ENCODE measurements around the gene RAB43. TPM values are rescaled to one million over a fixed set of nuclear protein-coding genes. Genes with fewer than 3 reads are reported as not detected.
A peak's percentile ranks its signal among the peaks of the same experiment; 100 is the strongest.
"Not testable (repeated sequence)": the region's sequence is repeated elsewhere in the genome, so short reads cannot be mapped to it uniquely, and the experiment has no call there.

RAB43 gene
- 10 to 100 TPM; 34.5 to 38.1 TPM for total RNA-seq
- polyA plus RNA-seq (2013, experiment 1 of 2): 7.3 TPM
- polyA plus RNA-seq (2013, experiment 2 of 2): 5.5 TPM
- long read RNA-seq, experiment 1, full-length matches to known transcripts: 3 of 11 reads
- long read RNA-seq, experiment 1, partial matches to known transcripts: 0 of 11 reads
- long read RNA-seq, experiment 1, other reads (novel, unspliced or antisense): 8 of 11 reads
- long read RNA-seq, experiment 2, full-length matches to known transcripts: 74 of 89 reads
- long read RNA-seq, experiment 2, partial matches to known transcripts: 3 of 89 reads
- long read RNA-seq, experiment 2, other reads (novel, unspliced or antisense): 12 of 89 reads
- long read RNA-seq, experiment 3, full-length matches to known transcripts: 23 of 24 reads
- long read RNA-seq, experiment 3, partial matches to known transcripts: 0 of 24 reads
- long read RNA-seq, experiment 3, other reads (novel, unspliced or antisense): 1 of 24 reads
- long read RNA-seq, experiment 4, full-length matches to known transcripts: 4 of 6 reads
- long read RNA-seq, experiment 4, partial matches to known transcripts: 2 of 6 reads
- long read RNA-seq, experiment 4, other reads (novel, unspliced or antisense): 0 of 6 reads

- Histone ChIP-seq H3K9ac (ENCODE audit: extremely low read depth, low read length, poor library complexity, severe bottlenecking) (peak within 1 kb of the TSS; percentile 74), H3K27me3 (ENCODE audit: control insufficient read depth, insufficient read depth, low read length, poor library complexity, severe bottlenecking) (no peaks in the 10 kb centered on the region), H3K4me1 (ENCODE audit: control insufficient read depth, insufficient read depth, low read length) (peaks cover 30% of the 10 kb centered on the region), H3K9me3 (ENCODE audit: control insufficient read depth, low read length) (no peaks in the 10 kb centered on the region), H3K27ac (ENCODE audit: low read depth, low read length) (no peak within 1 kb of the TSS), H3K36me3 (ENCODE audit: control insufficient read depth, insufficient read depth, low read length) (peaks cover 10% of the 10 kb centered on the region), H3K4me3 (ENCODE audit: low read length) (peak within 1 kb of the TSS; percentile 89)
- Mint-ChIP-seq H3K36me3 (ENCODE audit: low read depth) (peaks cover 12% of the 10 kb centered on the region), H3K9me3 (no peaks in the 10 kb centered on the region), H3K4me3 (peak within 1 kb of the TSS; percentile 83), H3K27me3 (ENCODE audit: insufficient read depth) (no peaks in the 10 kb centered on the region), H3K27ac (peak within 1 kb of the TSS; percentile 94), H3K4me1 (peaks cover 43% of the 10 kb centered on the region)
- TF ChIP-seq, protein P1, sequence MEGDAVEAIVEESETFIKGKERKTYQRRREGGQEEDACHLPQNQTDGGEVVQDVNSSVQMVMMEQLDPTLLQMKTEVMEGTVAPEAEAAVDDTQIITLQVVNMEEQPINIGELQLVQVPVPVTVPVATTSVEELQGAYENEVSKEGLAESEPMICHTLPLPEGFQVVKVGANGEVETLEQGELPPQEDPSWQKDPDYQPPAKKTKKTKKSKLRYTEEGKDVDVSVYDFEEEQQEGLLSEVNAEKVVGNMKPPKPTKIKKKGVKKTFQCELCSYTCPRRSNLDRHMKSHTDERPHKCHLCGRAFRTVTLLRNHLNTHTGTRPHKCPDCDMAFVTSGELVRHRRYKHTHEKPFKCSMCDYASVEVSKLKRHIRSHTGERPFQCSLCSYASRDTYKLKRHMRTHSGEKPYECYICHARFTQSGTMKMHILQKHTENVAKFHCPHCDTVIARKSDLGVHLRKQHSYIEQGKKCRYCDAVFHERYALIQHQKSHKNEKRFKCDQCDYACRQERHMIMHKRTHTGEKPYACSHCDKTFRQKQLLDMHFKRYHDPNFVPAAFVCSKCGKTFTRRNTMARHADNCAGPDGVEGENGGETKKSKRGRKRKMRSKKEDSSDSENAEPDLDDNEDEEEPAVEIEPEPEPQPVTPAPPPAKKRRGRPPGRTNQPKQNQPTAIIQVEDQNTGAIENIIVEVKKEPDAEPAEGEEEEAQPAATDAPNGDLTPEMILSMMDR (conservative IDR thresholded peaks at IDR 0.05): no peak
- 0% methylated on average over 18 to 59 of the region's 60 CpGs for WGBS, 2 experiments (ENCODE audit: insufficient coverage in 1 of 2, insufficient read length in 1 of 2)
- peak; percentile 100 for DNase-seq
These were observed at the start of gene RAB43 for GRCh38 chr3:129121792-129122411. Gene RAB43, minus strand, starts transcription at chr3:129121804. Its CDS starts 315 bp downstream, at chr3:129121489.

DNA sequence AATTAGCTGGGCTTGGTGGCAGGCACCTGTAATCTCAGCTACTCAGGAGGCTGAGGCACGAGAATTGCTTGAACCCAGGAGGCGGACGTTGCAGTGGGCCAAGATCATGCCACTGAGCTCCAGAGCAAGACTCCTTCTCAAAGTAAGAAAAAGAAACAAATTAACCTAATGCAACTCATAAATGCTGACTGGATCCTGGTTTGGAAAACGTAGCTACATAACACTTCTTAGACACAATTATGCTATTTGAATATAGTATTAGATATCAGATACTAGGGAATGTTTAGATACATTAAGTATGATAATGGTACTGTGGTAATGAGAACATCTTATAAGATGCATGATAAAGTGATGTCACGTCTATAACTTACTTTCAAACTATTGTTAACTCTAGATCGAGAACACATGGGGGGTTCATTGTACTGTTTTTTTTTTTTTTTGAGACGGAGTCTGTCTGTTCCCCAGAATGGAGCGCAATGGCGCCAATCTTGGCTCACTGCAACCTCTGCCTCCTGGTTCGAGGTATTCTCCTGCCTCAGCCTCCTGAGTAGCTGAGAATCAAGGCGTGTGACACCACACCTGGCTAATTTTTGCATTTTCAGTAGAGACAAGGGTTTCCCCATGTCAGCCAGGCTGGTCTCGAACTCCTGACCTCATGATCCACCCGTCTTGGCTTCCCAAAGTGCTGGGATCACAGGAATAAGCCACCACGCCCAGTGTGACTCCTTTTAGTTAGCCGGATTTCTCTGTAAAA, 45.2 kb upstream of the RAB43 start:
- Mint-ChIP-seq H3K4me3 (no peak overlapping the region), H3K9me3 (no peaks in the 10 kb centered on the region), H3K27me3 (ENCODE audit: insufficient read depth) (no peaks in the 10 kb centered on the region), H3K27ac (no peak overlapping the region), H3K4me1 (peaks cover 8% of the 10 kb centered on the region), H3K36me3 (ENCODE audit: low read depth) (peaks cover 58% of the 10 kb centered on the region)
- no peak overlapping the region for H3K4me3 ChIP-seq (ENCODE audit: low read length)
- H3K27ac ChIP-seq (ENCODE audit: low read depth, low read length): no peak overlapping the region
- DNase-seq: no peak
- no peaks in the 10 kb centered on the region for H3K27me3 ChIP-seq (ENCODE audit: control insufficient read depth, insufficient read depth, low read length, poor library complexity, severe bottlenecking)
- H3K9ac ChIP-seq (ENCODE audit: extremely low read depth, low read length, poor library complexity, severe bottlenecking): no peak overlapping the region
- peaks cover 56% of the 10 kb centered on the region for H3K36me3 ChIP-seq (ENCODE audit: control insufficient read depth, insufficient read depth, low read length)
- peaks cover 3% of the 10 kb centered on the region for H3K4me1 ChIP-seq (ENCODE audit: control insufficient read depth, insufficient read depth, low read length)
- TF ChIP-seq, protein P1 (conservative IDR thresholded peaks at IDR 0.05): no peak
- WGBS, 2 experiments (ENCODE audit: insufficient coverage in 1 of 2, insufficient read length in 1 of 2): 94 to 98% methylated on average over 14 of the region's 15 CpGs
- H3K9me3 ChIP-seq (ENCODE audit: control insufficient read depth, low read length): no peaks in the 10 kb centered on the region

- not testable (repeated sequence) for H3K27ac ChIP-seq (ENCODE audit: low read depth, low read length); H3K9me3 ChIP-seq (ENCODE audit: control insufficient read depth, low read length); H3K27ac Mint-ChIP-seq; H3K4me3 ChIP-seq (ENCODE audit: low read length); H3K4me3 Mint-ChIP-seq; H3K4me1 ChIP-seq (ENCODE audit: control insufficient read depth, insufficient read depth, low read length); DNase-seq; H3K27me3 Mint-ChIP-seq (ENCODE audit: insufficient read depth); H3K4me1 Mint-ChIP-seq; H3K27me3 ChIP-seq (ENCODE audit: control insufficient read depth, insufficient read depth, low read length, poor library complexity, severe bottlenecking); H3K9me3 Mint-ChIP-seq; H3K9ac ChIP-seq (ENCODE audit: extremely low read depth, low read length, poor library complexity, severe bottlenecking)
- WGBS, 2 experiments (ENCODE audit: insufficient coverage in 1 of 2, insufficient read length in 1 of 2): 94 to 98% methylated on average over 6 to 8 of the region's 8 CpGs
- peaks cover 49% of the 10 kb centered on the region for H3K36me3 Mint-ChIP-seq (ENCODE audit: low read depth)
- H3K36me3 ChIP-seq (ENCODE audit: control insufficient read depth, insufficient read depth, low read length): peaks cover 44% of the 10 kb centered on the region
These were observed 44.0 kb upstream of the RAB43 start for GRCh38 chr3:129165594-129165993.
